HG03575 (cell line): Measurements from ENCODE around the gene ERC1.
"Not testable (repeated sequence)": the region's sequence is repeated elsewhere in the genome, so short reads cannot be mapped to it uniquely, and the experiment has no call there.

Experiments used
- ATAC-seq: cut with Tn5 transposase; IDR thresholded peaks from one replicate; pipeline ENCODE4 v1.9.1; 2021; ENCODE audit not compliant: unreplicated experiment, insufficient number of reproducible peaks, low FRiP score; ENCODE audit errors: extremely low read depth

The ERC1 gene

DNA sequence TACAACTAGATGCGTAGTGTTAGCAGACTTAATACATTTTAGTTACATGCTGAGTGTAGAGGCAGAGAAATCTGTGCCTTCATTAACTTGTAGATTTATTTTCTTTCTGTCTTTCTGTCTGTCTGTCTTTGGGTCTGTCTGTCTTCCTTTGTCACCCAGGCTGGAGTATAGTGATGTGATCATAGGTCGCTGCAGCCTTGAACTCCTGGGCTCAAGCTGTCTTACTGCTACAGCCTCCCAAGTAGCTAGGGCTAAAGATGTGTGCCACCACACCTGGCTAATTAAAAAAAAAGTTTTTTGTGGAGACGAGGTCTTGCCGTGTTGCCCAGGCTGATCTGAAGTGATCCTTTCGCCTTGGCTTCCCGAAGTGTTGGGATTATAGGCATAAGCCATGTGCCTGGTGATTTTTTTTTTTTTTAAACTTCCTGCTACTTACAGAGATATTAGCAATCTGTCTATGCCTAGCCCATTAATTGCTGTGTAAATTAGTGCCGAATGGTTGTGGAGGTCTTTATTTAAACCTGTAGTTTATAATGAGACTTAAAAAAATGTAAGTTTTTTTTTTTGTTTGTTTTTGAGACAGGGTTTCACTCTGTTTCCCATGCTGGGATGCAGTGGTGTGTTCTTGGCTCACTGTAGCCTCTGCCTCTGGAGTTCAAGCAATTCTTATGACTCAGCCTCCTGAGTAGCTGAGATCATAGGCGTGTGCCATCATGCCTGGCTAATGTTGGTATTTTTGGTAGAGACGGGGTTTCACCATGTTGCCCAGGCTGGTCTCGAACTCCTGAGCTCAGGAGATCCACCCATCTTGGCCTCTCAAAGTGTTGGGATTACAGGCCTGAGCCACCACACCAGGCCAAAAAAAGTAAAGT, 22.8 kb downstream of the ERC1 start:
- no peak for ATAC-seq

DNA sequence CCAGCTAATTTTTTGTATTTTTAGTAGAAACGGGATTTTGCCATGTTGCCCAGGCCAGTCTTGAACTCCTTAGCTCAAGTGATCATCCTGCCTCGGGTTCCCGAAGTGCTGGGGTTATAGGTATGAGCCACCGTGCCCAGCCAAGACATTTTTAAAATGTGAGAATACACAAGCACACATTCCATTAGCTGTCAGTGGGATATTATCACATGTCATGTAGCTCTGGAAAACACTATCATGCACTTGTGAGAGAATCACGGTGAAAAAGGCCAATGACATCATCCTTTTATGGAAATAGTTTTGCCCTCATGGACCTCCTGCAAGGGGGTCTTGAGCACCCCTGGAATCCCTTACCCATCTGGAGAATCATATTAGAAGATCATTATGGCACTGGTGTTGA, 28.3 kb downstream of the ERC1 start:
- no peak for ATAC-seq

DNA sequence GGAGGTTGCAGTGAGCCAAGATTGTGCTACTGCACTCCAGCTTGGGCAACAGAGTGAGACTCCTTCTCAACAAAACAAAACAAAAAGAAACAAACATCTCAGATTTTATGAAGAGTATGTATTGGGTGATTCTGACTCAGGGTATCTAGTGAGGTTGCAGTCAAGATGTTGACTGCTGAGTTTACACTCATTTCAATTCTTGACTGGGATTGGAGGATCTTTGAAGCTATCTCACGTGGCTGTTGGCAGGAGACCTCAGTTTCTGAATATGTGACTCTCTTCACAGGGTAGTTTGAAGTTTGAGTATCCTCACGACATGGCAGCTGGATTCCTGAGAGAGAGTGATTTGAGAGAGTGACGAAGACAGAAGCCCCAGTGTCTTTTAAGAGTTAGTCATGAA, 29.4 kb downstream of the ERC1 start:
- ATAC-seq, result no peak

DNA sequence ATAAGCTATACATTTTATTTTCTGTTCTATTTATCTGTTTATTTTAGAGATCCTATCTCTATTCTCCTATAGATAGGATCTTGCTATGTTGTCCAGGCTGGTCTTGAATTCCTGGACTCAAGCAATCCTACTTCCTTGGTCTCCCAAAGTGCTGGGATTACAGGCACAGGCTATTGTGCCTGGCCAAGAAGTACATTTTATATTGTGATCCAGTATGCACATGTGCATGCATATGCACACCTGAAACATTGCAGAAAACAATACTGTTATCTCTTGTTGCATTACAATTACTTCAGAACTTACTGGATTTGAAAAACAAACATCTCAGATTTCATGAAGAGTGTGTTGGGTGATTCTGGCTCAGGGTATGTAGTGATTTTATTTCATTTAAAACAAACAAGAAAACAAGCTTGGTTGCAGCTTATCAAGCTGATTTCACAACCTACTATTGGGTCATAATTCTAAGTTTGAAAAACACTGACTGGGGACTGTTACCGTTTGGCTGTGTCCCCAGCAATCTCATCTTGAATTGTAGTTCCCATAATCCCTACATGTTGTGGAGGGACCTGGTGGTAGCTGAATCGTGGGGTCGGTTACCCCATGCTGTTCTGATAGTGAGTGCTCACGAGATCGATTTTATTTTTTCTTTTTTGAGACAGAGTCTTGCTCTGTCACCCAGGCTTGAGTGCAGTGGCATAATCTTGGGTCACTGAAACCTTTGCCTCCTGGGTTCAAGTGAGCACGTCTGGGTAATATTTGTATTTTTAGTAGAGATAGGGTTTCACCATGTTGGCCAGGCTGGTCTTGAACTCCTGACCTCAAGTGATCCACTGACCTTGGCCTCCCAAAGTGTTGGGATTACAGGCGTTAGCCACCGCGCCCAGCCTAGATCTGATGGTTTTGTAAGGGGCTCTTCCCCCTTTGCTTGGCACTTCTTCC, 31.3 kb downstream of the ERC1 start:
- no peak for ATAC-seq

DNA sequence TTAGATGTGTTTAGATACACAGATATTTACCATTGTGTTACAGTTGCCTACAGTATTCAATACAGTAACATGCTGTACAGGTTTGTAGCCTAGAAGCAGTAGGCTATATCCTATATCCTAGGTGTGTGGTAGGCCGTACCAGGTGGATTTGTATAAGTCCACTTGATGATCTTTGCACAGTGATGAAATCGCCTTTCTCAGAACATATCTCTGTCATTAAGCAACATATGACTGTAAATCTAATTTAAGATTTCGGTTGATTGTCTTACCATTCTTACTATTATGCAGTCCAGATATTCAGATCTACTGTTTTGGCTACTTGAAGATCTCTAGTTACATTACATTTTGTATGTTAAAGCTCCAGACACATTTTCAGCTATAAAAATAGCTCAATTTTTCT, 39.8 kb downstream of the ERC1 start:
- no peak for ATAC-seq

DNA sequence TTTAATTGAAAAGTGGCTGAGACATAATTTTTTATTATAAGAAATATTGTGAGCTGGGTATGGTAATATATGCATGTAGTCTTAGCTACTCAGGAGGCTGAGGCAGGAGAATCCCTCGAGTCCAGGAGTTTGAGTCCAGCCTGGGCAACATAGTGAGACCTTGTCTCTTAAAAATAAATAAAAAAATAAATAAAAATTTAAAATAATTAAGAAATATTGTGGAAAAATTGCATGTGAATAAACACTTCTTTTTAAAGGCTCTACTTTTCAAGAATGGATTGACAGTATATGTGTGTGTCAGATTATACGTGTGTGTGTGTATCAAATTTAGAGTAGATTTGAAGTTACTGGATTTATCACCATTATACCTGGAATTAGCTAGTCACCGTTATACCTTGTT, 43.2 kb downstream of the ERC1 start:
- ATAC-seq, result no peak

DNA sequence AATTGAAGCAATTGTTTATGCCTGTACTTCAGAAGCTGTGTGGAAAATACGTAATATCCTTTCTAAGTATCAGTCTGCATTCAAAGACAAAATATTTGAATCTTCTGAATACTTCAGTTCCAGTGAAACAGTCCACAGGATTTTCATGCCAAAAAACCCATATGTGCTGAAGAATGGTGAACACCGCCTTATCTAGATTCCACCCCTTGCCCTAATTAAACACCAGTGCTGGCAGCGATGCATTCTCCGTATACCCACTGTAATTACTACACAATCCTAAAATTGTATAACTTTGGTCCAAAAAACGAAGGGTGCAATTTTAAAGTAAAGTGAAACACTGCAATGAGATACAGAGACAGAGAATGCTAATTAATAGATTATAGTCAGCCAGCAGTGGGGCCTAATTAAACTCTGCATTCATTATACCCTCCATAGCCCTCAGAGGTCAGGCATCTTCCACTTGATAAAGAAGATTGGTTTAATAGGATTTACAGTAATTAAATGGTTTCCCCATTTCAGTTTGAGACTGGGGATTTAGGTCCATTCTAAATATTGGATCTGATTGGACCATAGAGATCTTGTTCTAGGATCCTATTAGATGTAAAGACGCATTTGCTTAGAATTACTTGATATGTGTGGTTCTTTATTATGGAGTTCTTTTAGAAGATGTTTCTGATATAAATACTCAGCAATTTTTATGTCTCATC, 43.9 kb downstream of the ERC1 start:
- no peak for ATAC-seq

DNA sequence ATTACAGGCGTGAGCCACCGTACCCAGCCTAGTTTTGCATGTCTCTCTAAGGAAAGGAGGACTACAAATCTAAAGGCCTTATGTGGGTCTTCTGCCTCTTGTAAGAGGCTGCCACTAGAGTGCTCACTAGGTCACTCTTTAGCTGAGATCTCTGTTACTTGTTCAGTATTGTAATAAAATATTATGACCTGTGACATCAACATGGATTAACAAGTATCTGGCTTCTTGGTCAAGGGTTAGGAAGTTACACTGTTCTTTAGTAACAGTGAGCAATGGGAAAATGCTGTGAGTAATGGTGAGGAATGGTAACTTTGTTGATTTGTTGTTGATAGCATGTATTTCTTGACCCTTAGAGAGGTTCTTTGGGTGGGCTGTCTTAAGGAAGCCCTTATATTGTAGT, 50.5 kb downstream of the ERC1 start:
- no peak for ATAC-seq

DNA sequence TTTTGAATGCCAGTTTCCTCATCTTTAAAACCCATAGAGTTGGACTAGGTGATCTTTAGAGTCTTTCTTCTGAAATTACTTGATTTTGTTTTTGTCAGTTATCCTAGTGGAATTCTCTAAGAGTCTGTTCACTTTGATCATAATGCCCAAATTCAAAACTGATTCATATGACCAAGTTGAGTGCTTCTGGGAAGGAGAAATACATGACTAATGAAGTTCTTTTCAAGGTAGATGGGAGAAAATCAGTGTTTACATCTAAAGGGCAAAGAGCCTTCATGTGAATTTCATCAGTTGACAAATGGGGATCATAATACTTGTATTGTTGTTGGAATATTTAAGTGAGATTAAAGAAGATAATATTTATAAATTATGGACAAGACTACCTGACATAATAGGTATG, 53.2 kb downstream of the ERC1 start:
- no peak for ATAC-seq

DNA sequence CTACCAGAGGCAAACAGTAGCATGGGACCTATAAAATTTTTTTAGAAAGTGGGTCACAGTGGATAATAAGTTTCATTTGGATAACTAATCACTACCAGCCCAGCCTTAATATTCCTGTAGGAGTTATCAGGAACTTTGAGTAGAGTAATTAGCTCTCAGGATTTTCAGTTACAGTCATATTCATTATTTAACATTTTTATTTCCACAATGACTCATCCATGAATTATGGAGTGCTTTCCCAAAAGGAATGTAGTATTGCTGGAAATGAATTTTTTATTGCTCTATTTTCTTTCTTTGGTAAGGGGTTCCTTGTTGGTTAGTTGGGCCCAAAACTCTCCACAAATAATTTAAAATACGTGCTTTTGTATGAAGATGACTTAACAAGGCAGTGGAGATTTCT, 53.7 kb downstream of the ERC1 start:
- no peak for ATAC-seq

DNA sequence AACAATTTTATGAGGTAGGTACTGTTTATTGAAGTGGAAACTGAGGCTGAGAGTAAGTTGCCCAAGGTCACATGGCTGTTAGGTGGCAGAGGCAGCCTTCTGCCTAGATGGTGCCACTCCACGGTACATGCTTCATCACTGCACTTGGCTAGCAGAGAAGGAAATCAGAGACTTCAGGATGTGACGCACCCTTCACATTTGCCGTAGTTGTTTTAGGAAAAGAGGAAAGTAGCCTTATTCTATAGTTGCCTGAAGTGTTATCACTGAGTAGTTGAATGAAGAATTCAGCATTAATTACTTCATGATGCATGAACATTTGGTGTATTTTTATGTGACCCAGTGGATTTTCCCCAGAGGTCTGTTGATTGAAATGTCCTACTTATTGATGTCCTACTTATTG, 55.7 kb downstream of the ERC1 start:
- no peak for ATAC-seq

DNA sequence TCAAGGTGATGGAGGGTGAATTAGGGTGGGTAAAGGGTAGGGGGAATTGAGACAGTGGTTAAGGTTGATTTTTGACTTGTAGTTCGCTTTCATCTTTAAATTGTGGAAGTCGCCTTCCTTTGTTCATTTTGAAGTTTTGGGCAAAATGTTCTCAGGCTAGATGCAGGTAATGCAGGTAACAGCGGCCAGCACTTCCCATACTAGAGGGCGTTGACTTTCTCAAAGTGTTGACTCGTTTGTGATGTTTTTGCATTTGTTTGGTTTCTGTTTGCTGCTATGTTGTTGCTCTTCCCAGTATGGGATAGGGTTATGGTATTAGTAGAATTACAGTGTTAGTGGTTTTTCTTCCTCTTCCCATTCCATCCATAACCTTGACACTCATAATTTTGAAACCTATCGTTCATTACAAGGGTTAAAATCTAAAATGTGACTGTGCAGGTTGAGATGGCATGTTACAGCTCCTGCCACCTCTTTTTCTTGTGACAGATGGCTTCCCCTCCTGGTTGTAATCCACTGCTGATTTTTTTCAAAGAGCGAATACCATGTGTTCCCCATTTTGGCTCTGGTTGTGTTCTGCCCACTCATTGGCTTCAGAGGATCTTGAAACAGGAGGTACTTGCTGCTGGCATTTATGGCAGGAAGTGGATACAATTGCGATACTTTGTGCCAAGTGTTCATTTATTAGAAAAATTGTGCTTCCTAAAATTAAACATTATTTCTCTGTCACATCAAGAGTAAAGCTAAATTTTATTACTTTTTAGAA, 57.1 kb downstream of the ERC1 start:
- no peak for ATAC-seq

DNA sequence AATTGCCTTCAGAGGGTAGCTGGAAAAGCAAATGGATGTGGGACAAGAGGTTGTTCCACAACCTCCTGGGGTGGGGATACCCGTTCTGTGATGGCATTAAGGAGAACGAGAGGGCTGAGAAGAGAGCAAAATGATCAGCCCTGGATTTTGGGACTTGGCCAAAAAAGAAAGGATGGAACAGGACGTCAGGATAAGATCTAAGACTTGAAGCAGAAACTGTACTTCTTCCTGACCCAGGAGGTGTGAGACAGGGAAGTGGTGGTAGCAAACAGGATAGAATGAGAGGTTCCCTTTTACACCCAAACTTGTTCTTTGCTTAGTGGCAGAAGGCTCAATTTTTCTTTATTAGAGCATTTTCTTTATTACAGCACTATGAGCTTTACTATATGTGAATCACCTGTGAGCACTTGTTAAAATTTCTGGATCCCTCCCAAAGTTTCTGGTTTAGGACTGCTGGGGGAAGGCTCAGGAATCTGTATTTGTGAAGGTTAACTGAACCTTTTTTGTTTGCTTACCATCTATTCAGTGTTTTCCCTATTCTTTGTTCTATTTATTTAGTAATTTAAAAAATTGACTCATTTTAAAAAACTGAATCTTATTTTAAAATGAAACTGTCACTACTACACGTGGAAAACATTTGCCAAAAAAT, 59.2 kb downstream of the ERC1 start:
- no peak for ATAC-seq

DNA sequence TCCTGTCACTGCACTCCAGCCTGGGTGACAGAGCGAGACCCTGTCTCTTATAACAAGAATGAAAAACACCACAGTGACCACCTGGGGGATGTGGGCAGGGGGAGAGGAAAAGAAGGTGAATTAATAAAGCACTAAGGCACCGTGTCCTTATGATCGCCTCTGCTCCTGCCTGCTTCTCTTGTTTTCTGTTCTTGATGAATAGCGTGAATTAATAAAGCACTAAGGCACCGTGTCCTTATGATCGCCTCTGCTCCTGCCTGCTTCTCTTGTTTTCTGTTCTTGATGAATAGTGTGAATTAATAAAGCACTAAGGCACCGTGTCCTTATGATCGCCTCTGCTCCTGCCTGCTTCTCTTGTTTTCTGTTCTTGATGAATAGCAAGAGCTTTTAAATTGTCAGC, 60.6 kb downstream of the ERC1 start:
- not testable (repeated sequence) for ATAC-seq

DNA sequence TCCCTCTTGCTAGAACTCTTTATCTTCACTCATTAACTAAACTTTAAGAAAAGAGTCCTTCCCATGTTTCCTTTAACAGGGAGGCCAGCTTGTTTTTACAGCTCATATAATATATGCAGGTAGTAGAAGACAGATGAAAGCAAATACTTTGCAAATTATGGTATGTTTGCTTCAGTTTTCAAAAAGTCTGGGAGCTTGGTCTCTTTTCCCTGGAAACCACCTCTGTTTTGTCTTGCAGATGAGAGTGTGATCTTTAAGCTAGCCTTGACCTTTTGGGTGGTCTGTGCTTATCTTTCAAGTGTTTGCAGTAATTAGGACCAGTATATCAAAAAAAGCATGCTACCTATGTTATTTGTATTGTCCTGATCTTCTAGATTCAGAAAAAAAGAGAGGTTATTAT, 62.7 kb downstream of the ERC1 start:
- no peak for ATAC-seq

DNA sequence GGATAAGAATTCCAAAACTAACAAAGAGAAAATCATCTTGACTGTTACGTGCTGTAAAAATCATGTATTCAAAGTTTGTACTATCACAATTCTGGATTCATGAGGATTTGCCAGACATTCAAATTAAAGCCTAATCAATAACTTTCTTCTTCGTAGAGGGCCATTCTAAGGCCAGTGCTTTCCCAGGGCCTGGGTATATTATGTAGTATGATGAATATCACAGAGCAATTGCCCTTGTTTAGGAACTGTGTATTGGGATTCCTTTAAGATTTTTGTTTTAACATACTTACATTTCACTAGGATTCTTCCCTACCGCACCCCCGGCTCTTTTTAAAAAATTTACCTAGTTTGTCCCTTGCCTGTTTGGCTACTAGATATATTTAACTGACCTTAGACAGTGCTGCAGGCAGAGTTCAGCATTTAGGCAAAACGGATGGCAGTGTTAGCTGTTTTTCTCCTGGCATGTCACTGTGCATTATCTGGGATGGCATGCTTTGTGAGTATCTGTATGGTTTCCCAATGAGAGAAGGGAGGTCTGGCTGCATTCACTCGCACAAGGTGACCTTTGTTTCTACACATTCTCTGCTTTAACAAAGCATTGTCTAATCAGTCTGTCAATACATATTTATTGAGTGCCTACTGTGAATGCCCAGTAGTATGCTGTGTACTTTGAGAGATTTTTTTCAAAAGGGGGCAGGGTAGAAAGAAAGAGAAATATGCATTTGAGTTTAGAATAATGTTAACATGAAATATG, 63.3 kb downstream of the ERC1 start:
- no peak for ATAC-seq

DNA sequence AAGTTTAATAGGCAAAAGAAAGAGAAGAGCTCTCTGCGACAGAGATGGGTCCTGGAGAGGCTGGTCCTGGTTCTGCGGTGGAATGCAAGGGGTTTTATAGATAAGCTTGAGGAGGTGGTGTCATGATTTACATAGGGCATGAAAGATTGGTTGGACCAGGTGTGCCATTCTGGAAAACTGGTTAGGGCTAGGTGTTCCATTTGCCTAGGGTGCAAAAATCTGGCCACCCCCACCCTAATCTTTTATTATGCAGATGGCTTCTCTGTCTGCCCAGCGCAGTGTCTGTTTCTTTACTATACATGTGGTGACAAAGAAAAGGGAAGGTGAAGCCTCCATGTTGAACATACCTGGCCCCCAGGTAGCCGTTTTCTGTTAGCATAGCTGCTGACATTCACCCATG, 65.4 kb downstream of the ERC1 start:
- no peak for ATAC-seq

DNA sequence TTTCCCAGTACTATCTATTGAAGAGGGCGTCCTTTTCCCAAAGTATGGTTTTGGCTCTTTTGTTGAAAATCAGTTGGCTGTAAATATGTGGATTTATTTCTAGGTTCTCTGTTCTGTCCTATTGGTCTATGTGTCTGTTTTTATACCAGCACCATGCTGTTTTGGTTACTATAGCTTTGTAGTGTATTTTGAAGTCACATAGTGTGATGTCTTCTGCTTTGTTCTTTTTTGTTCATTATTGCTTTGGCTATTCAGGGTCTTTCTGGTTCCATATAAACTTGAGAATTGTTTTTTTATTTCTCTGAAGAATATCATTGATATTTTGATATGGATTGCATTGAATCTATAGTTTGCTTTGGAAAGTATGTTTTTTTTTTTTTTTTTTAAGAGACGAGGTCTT, 67.4 kb downstream of the ERC1 start:
- ATAC-seq, result no peak
